K562 (cell line): Measurements from ENCODE around the gene CCDC116. TPM values are rescaled to one million over a fixed set of nuclear protein-coding genes. Genes with fewer than 3 reads are reported as not detected.
"Not testable (repeated sequence)": the region's sequence is repeated elsewhere in the genome, so short reads cannot be mapped to it uniquely, and the experiment has no call there.

Experiments
- ATAC-seq: fragments of 200-7000 bp; cut with Tn5 transposase; 3 replicates; pipeline ENCODE4 v1.9.1; 2020; ENCODE audit warnings: moderate library complexity
- BruUV-seq: library from RNA; stranded (reverse); fragments of 400-500 nt; replicated peaks from 2 replicates; lab custom pipeline; 2021; lab: Mats Ljungman, UMichigan
- CTCF ChIA-PET: fragments of 300-600 bp; formaldehyde crosslinking; extraction: SDS; loops from one replicate; lab custom pipeline; 2021; ENCODE audit warnings: low intra/inter-chr PET ratio; lab: Yijun Ruan, JAX
- POLR2A ChIA-PET: fragments of 300-600, 350-650 bp; sonication (Branson Sonifier 250); formaldehyde crosslinking; extraction: SDS; loops from one replicate; lab custom pipeline; 2021; ENCODE audit warnings: antibody characterized with exemption, inconsistent platforms; lab: Yijun Ruan, JAX
- DNase-seq, 4 experiments: peaks; one replicate each; pipeline versions ENCODE4 v3.0.0 to v3.0.0-alpha.2; 2011 to 2018; ENCODE audit warnings: low spot score in 3 of 4, mixed read lengths in 3 of 4; ENCODE audit errors: extremely low read depth in 1 of 4
- FAIRE-seq: peaks from 2 replicates; lab custom pipeline; 2011; peaks lifted over from hg19 to GRCh38; lab: Jason Lieb, UNC
- H2AFZ ChIP-seq: 2 replicates; pipeline ENCODE4 v1.6.0; 2011; ENCODE audit warnings: low read depth, low read length, control low read depth, inconsistent platforms
- H3K27ac ChIP-seq: fragments of 200-600 bp; 3 replicates; pipeline ENCODE4 v1.8.0; 2011; ENCODE audit warnings: low read depth, mild to moderate bottlenecking, control low read depth, inconsistent platforms, low read length, moderate library complexity, mixed read lengths; ENCODE audit errors: extremely low read depth
- H3K27me3 ChIP-seq, 2 experiments: fragments of 300-600 bp in 1 of 2; 2 replicates in 1 of 2; 3 replicates in 1 of 2; pipeline versions ENCODE4 v1.6.0 to v1.8.0; 2011; ENCODE audit warnings: inconsistent platforms in 2 of 2, low read length in 2 of 2, mild to moderate bottlenecking in 1 of 2, mixed read lengths in 1 of 2, moderate library complexity in 1 of 2; ENCODE audit not compliant: control insufficient read depth in 2 of 2, insufficient read depth in 2 of 2
- H3K36me3 ChIP-seq: fragments of 300-600 bp; 3 replicates; pipeline ENCODE4 v1.8.0; 2011; ENCODE audit warnings: mild to moderate bottlenecking, low read length, inconsistent platforms; ENCODE audit not compliant: control insufficient read depth, insufficient read depth
- H3K4me1 ChIP-seq, 2 experiments: fragments of 200-600 bp in 1 of 2; replicated peaks in 1 of 2; 2 replicates in 1 of 2; 3 replicates in 1 of 2; pipeline versions ENCODE4 v1.5.1 to v1.8.0; 2011; ENCODE audit warnings: inconsistent platforms in 2 of 2, low read length in 2 of 2, mild to moderate bottlenecking in 1 of 2, mixed read lengths in 1 of 2, moderate library complexity in 1 of 2; ENCODE audit not compliant: control insufficient read depth in 2 of 2, insufficient read depth in 2 of 2
- H3K4me2 ChIP-seq: 2 replicates; pipeline ENCODE4 v1.6.1; 2011; ENCODE audit warnings: low read length, control low read depth, inconsistent platforms, mixed read lengths; ENCODE audit not compliant: insufficient read depth
- H3K4me3 ChIP-seq: fragments of 200-600 bp; sonication (generic), shearing (Covaris generic); 2 replicates; pipeline ENCODE4 v1.5.1; 2016; ENCODE audit warnings: control low read depth, inconsistent platforms
- H3K79me2 ChIP-seq: fragments of 200-600 bp; 3 replicates; pipeline ENCODE4 v1.8.0; 2011; ENCODE audit warnings: low read length, inconsistent platforms; ENCODE audit not compliant: control insufficient read depth, insufficient read depth
- H3K9ac ChIP-seq, 2 experiments: 2 replicates each; pipeline versions ENCODE4 v1.6.0 to v1.6.1; 2011; ENCODE audit warnings: low read depth in 2 of 2, low read length in 2 of 2, control low read depth in 1 of 2, inconsistent platforms in 1 of 2, mild to moderate bottlenecking in 1 of 2, mixed read lengths in 1 of 2; ENCODE audit not compliant: insufficient read depth in 1 of 2
- H3K9me1 ChIP-seq: one replicate; pipeline ENCODE4 v1.6.0; 2011; ENCODE audit warnings: inconsistent platforms, mild to moderate bottlenecking, low read length, moderate library complexity; ENCODE audit not compliant: control insufficient read depth, insufficient read depth
- H3K9me3 ChIP-seq: replicated peaks from 2 replicates; pipeline ENCODE4 v1.5.1; 2011; ENCODE audit warnings: low read depth, low read length, inconsistent platforms; ENCODE audit not compliant: control insufficient read depth, insufficient read depth
- H4K20me1 ChIP-seq: replicated peaks from 2 replicates; pipeline ENCODE4 v1.6.1; 2011; ENCODE audit warnings: low read length, inconsistent platforms, mixed read lengths; ENCODE audit not compliant: control insufficient read depth, insufficient read depth
- E2F1 ChIP-seq: sonication (generic); formaldehyde crosslinking; IDR thresholded peaks from 2 replicates; pipeline ENCODE4 v1.8.1; 2023; ENCODE audit warnings: mild to moderate bottlenecking, missing genetic modification reagents, moderate library complexity
- EZH2 ChIP-seq: IDR thresholded peaks from 2 replicates; pipeline ENCODE4 v1.6.1; 2012; ENCODE audit warnings: low read depth, mild to moderate bottlenecking, inconsistent platforms, low read length, borderline replicate concordance
- SIRT6 ChIP-seq: IDR thresholded peaks from one replicate; pipeline ENCODE4 v1.6.1; 2012; ENCODE audit warnings: low read depth, mild to moderate bottlenecking, control low read depth, inconsistent platforms, low read length, moderate library complexity
- SMAD1 ChIP-seq: fragments of 150-350 bp; IDR thresholded peaks from 2 replicates; pipeline ENCODE4 v1.6.1; 2014; ENCODE audit warnings: low read length, low read depth; ENCODE audit not compliant: partially characterized antibody
- SRF ChIP-seq, 2 experiments: fragments of 250-450, 450-650 bp in 1 of 2; sonication (Bioruptor Pico) in 1 of 2; sonication (generic) in 1 of 2; formaldehyde crosslinking; IDR thresholded peaks; 2 replicates each; pipeline versions ENCODE4 v1.5.0 to v1.5.1; 2020 to 2022; ENCODE audit warnings: mild to moderate bottlenecking in 1 of 2, missing genetic modification reagents in 1 of 2
- ZC3H11A ChIP-seq: IDR thresholded peaks from 2 replicates; pipeline ENCODE4 v1.6.1; 2012; ENCODE audit warnings: low read depth, low read length, improper control_type of control experiment
- ZFP36 ChIP-seq: fragments of 150-350 bp; IDR thresholded peaks from 2 replicates; pipeline ENCODE4 v1.6.1; 2018; ENCODE audit warnings: low read length, low read depth; ENCODE audit not compliant: partially characterized antibody
- ZNF212 ChIP-seq: fragments of 450-650 bp; formaldehyde crosslinking; IDR thresholded peaks from 2 replicates; pipeline ENCODE4 v1.4.0; 2020; ENCODE audit warnings: mild to moderate bottlenecking
- ZNF780A ChIP-seq: fragments of 250-450 bp; sonication (Bioruptor Pico); IDR thresholded peaks from 2 replicates; pipeline ENCODE4 v1.5.0; 2021; ENCODE audit warnings: mild to moderate bottlenecking
- WGBS: fragments of 100-300 bp; shearing (Covaris generic); methylation state at CpG from one replicate; pipeline ENCODE4 v1.1.6; 2016; ENCODE audit warnings: low coverage, mixed read lengths; ENCODE audit not compliant: insufficient coverage; ENCODE audit errors: missing lambda C conversion rate; 5-methylcytosine and 5-hydroxymethylcytosine counted together
- in situ Hi-C: fragments of 300-500 bp; cut with MboI; formaldehyde crosslinking; loops from 4 replicates; pipeline ENCODE4 v1.15.0; 2018; ENCODE audit warnings: inconsistent platforms, mixed read lengths
- intact Hi-C: fragments of 100-400 bp; cut with micrococcal nuclease; formaldehyde crosslinking; loops from 2 replicates; pipeline ENCODE4 v1.14.2; 2022
- polyA plus RNA-seq, 8 experiments: library from polyadenylated mRNA; depleted of rRNA in 4 of 8; stranded (reverse) in 5 of 8; unstranded in 3 of 8; fragments of >200 nt; fragmentation: Nextera tagmentation in 2 of 8; fragmentation: Illumina TruSeq in 1 of 8; extraction: Ambion mirVana in 2 of 8; extraction: Trizol in 1 of 8; gene quantifications; 2 replicates each; pipeline versions ENCODE4 v1.2.1 to v1.2.3, GENCODE V29; 2011 to 2014; ENCODE audit warnings: inconsistent platforms in 1 of 8, missing spikeins in 1 of 8
- total RNA-seq, 7 experiments: library from RNA; depleted of rRNA in 6 of 7; stranded (reverse); fragments of >200 nt in 6 of 7; fragmentation: Illumina TruSeq in 2 of 7; extraction: Trizol in 2 of 7; gene quantifications; 2 replicates each; pipeline versions ENCODE4 v1.2.1 to v1.2.3, GENCODE V29; 2011 to 2021; ENCODE audit warnings: low replicate concordance in 1 of 7
- TF ChIP-seq, protein P1 (sequence below): fragments of 450-650 bp; conservative IDR thresholded peaks from 2 replicates; pipeline ENCODE4 v1.6.1; 2016; ENCODE audit warnings: missing genetic modification characterization, low read depth, mild to moderate bottlenecking, missing compliant biosample characterization, moderate library complexity
- TF ChIP-seq, protein P2 (sequence below): sonication (generic); formaldehyde crosslinking; IDR thresholded peaks from 2 replicates; pipeline ENCODE4 v1.8.1; 2023; ENCODE audit warnings: mild to moderate bottlenecking, missing genetic modification reagents
- TF ChIP-seq, protein P3 (sequence below): sonication (generic); formaldehyde crosslinking; IDR thresholded peaks from 2 replicates; pipeline ENCODE4 v1.8.1; 2023; ENCODE audit warnings: mild to moderate bottlenecking, missing genetic modification reagents

CCDC116 gene
- total and polyA plus RNA-seq, 9 of the 15 experiments (the other 6 are each of a cell fraction or from before 2014, with no cell fraction given), result 1.6 to 11.3 (median 4.7) TPM

GRCh38 chr22:21643533-21644357 lies 11.2 kb downstream of the CCDC116 start (continued):
- TF ChIP-seq ZC3H11A (0 out of 2 replicates have a peak, but pooled peaks have one; percentile 31), ZFP36 (peak; percentile 30), SRF (CRISPR knock-in tag; IDR thresholded peaks at IDR 0.05) (no peak), EZH2 (no peak), ZNF212 (CRISPR knock-in tag) (no peak), ZNF780A (no peak)
- TF ChIP-seq, protein P1, sequence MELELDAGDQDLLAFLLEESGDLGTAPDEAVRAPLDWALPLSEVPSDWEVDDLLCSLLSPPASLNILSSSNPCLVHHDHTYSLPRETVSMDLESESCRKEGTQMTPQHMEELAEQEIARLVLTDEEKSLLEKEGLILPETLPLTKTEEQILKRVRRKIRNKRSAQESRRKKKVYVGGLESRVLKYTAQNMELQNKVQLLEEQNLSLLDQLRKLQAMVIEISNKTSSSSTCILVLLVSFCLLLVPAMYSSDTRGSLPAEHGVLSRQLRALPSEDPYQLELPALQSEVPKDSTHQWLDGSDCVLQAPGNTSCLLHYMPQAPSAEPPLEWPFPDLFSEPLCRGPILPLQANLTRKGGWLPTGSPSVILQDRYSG (tag), result no peak

DNA sequence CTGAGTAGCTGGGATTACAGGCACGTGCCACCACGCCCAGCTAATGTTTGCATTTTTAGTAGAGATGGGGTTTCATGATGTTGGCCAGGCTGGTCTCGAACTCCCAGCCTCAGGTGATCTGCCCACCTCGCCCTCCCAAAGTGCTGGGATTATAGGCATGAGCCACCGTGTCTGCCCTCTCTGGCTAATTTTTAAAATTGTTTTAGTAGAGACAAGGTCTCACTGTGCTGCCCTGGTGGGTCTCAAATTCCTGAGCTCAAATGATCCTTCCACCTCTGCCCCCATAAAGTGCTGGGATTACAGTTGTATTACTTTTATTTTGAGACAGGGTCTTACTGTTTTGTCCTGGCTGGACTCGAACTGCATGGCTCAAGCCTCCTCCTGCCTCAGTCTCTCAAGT lies 13.0 kb downstream of the CCDC116 start:
- H3K4me2 ChIP-seq, result not testable (repeated sequence)
- TF ChIP-seq SIRT6 (peak; percentile 52), SMAD1 (peak; percentile 13), E2F1 (0 out of 2 replicates have a peak, but pooled peaks have one; percentile 20)
- TF ChIP-seq, protein P2, sequence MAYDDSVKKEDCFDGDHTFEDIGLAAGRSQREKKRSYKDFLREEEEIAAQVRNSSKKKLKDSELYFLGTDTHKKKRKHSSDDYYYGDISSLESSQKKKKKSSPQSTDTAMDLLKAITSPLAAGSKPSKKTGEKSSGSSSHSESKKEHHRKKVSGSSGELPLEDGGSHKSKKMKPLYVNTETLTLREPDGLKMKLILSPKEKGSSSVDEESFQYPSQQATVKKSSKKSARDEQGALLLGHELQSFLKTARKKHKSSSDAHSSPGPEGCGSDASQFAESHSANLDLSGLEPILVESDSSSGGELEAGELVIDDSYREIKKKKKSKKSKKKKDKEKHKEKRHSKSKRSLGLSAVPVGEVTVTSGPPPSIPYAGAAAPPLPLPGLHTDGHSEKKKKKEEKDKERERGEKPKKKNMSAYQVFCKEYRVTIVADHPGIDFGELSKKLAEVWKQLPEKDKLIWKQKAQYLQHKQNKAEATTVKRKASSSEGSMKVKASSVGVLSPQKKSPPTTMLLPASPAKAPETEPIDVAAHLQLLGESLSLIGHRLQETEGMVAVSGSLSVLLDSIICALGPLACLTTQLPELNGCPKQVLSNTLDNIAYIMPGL (CRISPR knock-in tag), result 0 out of 2 replicates have a peak, but pooled peaks have one; percentile 44
- TF ChIP-seq, protein P3, sequence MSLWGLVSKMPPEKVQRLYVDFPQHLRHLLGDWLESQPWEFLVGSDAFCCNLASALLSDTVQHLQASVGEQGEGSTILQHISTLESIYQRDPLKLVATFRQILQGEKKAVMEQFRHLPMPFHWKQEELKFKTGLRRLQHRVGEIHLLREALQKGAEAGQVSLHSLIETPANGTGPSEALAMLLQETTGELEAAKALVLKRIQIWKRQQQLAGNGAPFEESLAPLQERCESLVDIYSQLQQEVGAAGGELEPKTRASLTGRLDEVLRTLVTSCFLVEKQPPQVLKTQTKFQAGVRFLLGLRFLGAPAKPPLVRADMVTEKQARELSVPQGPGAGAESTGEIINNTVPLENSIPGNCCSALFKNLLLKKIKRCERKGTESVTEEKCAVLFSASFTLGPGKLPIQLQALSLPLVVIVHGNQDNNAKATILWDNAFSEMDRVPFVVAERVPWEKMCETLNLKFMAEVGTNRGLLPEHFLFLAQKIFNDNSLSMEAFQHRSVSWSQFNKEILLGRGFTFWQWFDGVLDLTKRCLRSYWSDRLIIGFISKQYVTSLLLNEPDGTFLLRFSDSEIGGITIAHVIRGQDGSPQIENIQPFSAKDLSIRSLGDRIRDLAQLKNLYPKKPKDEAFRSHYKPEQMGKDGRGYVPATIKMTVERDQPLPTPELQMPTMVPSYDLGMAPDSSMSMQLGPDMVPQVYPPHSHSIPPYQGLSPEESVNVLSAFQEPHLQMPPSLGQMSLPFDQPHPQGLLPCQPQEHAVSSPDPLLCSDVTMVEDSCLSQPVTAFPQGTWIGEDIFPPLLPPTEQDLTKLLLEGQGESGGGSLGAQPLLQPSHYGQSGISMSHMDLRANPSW, result peak; percentile 89; the same call in 1 of the 2 replicates
- TF ChIP-seq, all 486 proteins: peak for 5; not testable (repeated sequence) for 481
- in situ Hi-C loops, result loop anchor here (25.0 kb wide), 1 partner anchor 508 kb away; no protein-coding TSS in a partner anchor
- ChIA-PET CTCF (interaction anchor here (2.0 to 8.8 kb wide), 3 partner anchors 15 to 52 kb away, joined by 7 to 99 read pairs (median 23); partner anchors contain the start of genes CCDC116 and YDJC), POLR2A (interaction anchor here (0.8 to 76.8 kb wide), 9 partner anchors 14 to 141 kb away, joined by 3 to 4622 read pairs (median 13); partner anchors contain the start of genes CCDC116, PPIL2, SDF2L1 and YDJC)
- H3K4me3 ChIP-seq, intact Hi-C loops, H3K9me3 ChIP-seq, FAIRE-seq, ATAC-seq, H3K27me3 ChIP-seq, H3K27ac ChIP-seq, DNase-seq, H2AFZ ChIP-seq, BruUV-seq, H3K9ac ChIP-seq: not testable (repeated sequence)
- WGBS, result 86% methylated on average over 6 of the region's 6 CpGs
- Histone ChIP-seq H3K36me3 (peaks cover 61% of the 10 kb centered on the region), H3K9me1 (peaks cover 16% of the 10 kb centered on the region), H3K4me1 (peaks cover 25 to 42% of the 10 kb centered on the region in 2 experiments), H4K20me1 (peaks cover 25% of the 10 kb centered on the region), H3K79me2 (peaks cover 41% of the 10 kb centered on the region)
